Ascending aorta (tissue), 2 donors: ENCODE data around the gene RPS5. TPM values are rescaled to one million over a fixed set of nuclear protein-coding genes. Genes with fewer than 3 reads are reported as not detected.
A peak's percentile ranks its signal among the peaks of the same experiment; 100 is the strongest.
"Not testable (repeated sequence)": the region's sequence is repeated elsewhere in the genome, so short reads cannot be mapped to it uniquely, and the experiment has no call there.

Experiments
- DNase-seq, 2 donors: peaks; one replicate each; pipeline ENCODE4 v3.0.0-alpha.2; 2019; ENCODE audit warnings: low spot score in 2 of 2
- H3K27ac ChIP-seq, 2 donors: fragments of 200-600 bp; sonication (generic); one replicate each; pipeline ENCODE4 v1.5.1; 2016 to 2017; ENCODE audit warnings: mild to moderate bottlenecking in 1 of 2
- H3K27me3 ChIP-seq: fragments of 200-600 bp; sonication (generic); one replicate; pipeline ENCODE4 v1.5.1; 2017
- H3K36me3 ChIP-seq, 2 donors: fragments of 200-600 bp; sonication (generic); one replicate each; pipeline ENCODE4 v1.5.1; 2016
- H3K4me1 ChIP-seq, 2 donors: fragments of 200-600 bp; sonication (generic); one replicate each; pipeline ENCODE4 v1.5.1; 2016 to 2017; ENCODE audit warnings: mild to moderate bottlenecking in 1 of 2
- H3K4me3 ChIP-seq, 2 donors: fragments of 200-600 bp; sonication (generic); one replicate each; pipeline ENCODE4 v1.5.1; 2016 to 2017; ENCODE audit warnings: mild to moderate bottlenecking in 1 of 2
- H3K9me3 ChIP-seq, 2 donors: fragments of 200-600 bp; sonication (generic); one replicate each; pipeline ENCODE4 v1.5.1; 2016
- intact Hi-C: fragments of 100-400 bp; cut with DNase I; formaldehyde crosslinking; loops from one replicate; pipeline ENCODE4 v1.15.1; 2023
- total RNA-seq: library from RNA; depleted of rRNA; stranded (reverse); fragments of >200 nt; gene quantifications from one replicate; pipeline ENCODE4 v1.1.0, GENCODE V29; 2016
- TF ChIP-seq, protein P1 (sequence below), 3 experiments: fragments of 200-600 bp in 2 of 3; fragments of 450-650 bp in 1 of 3; sonication (generic) in 2 of 3; IDR thresholded peaks; one replicate each; pipeline ENCODE4 v1.5.1; 2016 to 2019; ENCODE audit warnings: antibody characterized with exemption in 3 of 3, mild to moderate bottlenecking in 1 of 3, moderate library complexity in 1 of 3

Gene RPS5
- total RNA-seq, 1 donor from 2014 or later: 1,483 TPM

DNA sequence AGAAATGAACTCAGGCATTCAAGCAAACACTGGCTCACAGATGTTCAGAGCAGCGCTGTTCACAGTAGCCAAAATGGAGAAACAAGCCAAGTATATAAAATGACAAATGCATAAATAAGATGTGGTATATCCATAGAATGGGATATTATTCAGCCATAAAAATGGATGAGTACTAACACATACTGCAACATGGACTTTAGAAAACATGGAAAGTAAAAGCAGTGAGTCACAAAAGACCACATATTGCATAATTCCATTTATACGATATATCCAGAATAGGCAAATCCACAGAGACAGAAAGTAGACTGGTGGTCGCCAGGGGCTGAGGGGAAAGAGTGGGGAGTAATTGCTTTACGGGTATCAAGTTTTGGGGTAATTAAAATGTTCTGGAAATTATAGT is 12.9 kb upstream of the RPS5 start:
- H3K27me3 ChIP-seq: no peaks in the 10 kb centered on the region
- intact Hi-C loops: no loop called here
- no peak for DNase-seq

DNA sequence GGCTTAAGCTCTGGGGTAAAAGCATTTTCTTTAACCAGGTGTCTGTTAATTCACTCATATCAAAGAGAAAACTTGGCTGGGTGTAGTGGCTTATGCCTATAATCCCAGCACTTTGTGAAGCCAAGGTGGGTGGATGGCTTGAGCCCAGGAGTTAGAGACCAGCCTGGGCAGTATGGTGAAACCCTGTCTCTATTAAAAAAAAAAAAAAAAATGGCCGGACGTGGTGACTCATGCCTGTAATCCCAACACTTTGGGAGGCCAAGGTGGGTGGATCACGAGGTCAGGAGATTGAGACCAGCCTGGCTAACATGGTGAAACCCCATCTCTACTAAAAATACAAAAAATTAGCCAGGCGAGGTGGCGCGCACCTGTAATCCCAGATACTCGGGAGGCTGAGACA is 10.3 kb upstream of the RPS5 start:
- DNase-seq, H3K4me3 ChIP-seq, H3K36me3 ChIP-seq, H3K27ac ChIP-seq, intact Hi-C loops, H3K27me3 ChIP-seq, H3K9me3 ChIP-seq: not testable (repeated sequence)
- peaks cover 3 to 12% of the 10 kb centered on the region in 2 donors for H3K4me1 ChIP-seq

More for the DNA sequence above, 12.9 kb upstream of the RPS5 start:
- Histone ChIP-seq H3K36me3 (no peaks in the 10 kb centered on the region), H3K4me1 (no peaks in the 10 kb centered on the region), H3K9me3 (no peaks in the 10 kb centered on the region), H3K27ac (no peak overlapping the region), H3K4me3 (no peak overlapping the region)
- TF ChIP-seq, protein P1, sequence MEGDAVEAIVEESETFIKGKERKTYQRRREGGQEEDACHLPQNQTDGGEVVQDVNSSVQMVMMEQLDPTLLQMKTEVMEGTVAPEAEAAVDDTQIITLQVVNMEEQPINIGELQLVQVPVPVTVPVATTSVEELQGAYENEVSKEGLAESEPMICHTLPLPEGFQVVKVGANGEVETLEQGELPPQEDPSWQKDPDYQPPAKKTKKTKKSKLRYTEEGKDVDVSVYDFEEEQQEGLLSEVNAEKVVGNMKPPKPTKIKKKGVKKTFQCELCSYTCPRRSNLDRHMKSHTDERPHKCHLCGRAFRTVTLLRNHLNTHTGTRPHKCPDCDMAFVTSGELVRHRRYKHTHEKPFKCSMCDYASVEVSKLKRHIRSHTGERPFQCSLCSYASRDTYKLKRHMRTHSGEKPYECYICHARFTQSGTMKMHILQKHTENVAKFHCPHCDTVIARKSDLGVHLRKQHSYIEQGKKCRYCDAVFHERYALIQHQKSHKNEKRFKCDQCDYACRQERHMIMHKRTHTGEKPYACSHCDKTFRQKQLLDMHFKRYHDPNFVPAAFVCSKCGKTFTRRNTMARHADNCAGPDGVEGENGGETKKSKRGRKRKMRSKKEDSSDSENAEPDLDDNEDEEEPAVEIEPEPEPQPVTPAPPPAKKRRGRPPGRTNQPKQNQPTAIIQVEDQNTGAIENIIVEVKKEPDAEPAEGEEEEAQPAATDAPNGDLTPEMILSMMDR (IDR thresholded peaks at IDR 0.05): no peak

DNA sequence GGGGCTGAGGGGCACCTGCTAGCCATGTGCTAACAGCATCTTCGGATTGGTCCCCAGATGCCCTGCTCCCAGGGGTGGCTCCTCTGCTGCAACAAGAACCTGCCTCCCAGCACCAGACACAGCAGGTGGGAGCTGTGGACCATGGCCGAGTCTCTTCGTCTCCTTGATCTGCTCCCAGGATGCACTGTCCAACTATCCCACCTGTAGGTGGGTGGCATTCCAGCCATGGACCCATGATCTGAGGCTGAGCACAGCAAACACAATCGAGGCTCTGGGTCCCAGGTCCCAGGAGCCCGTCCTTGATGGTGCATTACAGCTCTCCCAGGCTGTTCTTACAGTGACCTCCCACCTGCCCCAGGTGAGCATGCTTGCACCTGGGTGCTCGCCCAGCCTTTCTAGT is 7.8 kb upstream of the RPS5 start:
- Histone ChIP-seq H3K27me3 (no peaks in the 10 kb centered on the region), H3K4me3 (no peak overlapping the region), H3K36me3 (no peaks in the 10 kb centered on the region), H3K9me3 (no peaks in the 10 kb centered on the region), H3K4me1 (peaks cover 3 to 16% of the 10 kb centered on the region in 2 donors), H3K27ac (no peak overlapping the region)
- intact Hi-C loops: no loop called here
- TF ChIP-seq, protein P1 (IDR thresholded peaks at IDR 0.05): no peak
- no peak for DNase-seq

DNA sequence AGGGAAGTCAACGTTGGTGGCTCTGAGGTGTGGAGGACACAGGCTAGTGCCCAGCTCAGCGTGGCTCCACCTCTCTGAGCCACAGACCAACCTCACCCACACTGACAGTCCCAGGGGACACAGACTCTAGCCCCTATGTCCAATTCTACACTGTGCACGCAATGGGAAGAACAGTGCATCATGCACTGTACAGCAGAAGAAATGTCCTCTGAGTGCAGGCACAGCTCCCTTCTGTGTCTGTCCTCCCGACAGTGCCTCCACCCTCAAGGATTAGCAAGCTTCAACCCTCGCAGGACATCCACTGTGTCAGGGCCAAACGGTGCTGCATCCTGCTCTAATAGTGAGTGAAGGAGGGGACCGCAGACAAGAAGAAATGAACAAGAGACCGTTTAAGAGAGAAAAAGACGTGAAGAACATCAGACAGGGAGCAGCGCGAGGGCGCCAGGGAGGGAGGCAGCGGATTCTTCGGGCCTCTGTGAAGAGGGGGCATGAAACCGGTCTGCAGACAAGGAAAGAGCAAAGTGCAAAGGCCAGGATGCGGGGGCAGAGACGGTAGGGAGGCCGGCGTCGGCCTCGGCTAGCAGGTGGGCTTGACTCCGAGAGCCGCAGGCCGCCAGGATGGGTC is 6.9 kb upstream of the RPS5 start:
- no peaks in the 10 kb centered on the region for H3K9me3 ChIP-seq
- TF ChIP-seq, protein P1 (IDR thresholded peaks at IDR 0.05): no peak
- no peaks in the 10 kb centered on the region for H3K36me3 ChIP-seq
- H3K4me1 ChIP-seq: peaks cover 3 to 17% of the 10 kb centered on the region in 2 donors
- no peak for DNase-seq
- H3K4me3 ChIP-seq: peak overlapping the region; percentile 82 to 86
- intact Hi-C loops: loop anchor here (1.0 kb wide), 2 partner anchors 53 to 75 kb away; partner anchors contain the start of gene ERVK3-1
- H3K27me3 ChIP-seq: no peaks in the 10 kb centered on the region
- H3K27ac ChIP-seq: peak overlapping the region; percentile 84 to 91

DNA sequence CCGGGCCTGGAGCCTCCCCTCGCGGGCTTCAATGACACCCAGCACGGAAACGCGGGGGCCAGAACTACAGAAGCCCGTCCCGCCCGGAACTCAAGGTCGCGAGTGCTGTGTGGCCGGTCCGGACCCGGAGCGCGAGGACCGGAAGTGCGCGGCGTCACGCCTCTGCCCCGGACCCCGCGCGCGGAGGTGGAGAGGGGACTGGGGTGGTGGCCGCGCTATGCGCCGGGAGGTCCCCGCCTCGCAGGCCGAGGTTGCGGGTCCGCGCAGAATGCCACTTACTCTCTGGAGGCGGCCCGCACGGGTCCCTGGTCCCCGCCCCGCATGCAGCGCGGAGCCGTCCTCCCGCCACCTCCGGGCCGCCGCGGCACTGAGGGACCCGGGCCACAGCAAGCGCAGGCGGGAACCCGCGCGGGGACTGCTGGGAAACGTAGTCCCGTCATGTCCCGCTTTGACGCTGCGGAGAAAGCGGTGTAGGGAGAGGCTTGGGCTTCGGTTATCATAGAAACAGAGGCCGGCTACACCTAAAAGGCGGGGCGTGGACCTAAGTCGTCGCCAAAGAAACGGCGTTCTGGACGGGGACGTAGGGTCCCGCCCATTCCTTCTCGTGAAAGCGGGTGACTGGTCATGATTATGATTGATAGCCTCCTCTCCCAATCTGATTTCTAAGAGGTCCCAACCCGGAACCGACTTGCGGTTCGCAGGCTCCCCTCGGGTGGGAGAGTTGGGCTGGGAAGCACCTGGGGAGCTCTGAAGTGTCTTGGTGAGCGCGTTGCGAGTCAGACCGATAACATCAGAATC is 6.2 kb upstream of the RPS5 start, which contains the start of gene ZNF837:
TSS of gene ZNF837 (minus strand) at position 369 of the 798 bp plus-strand sequence. CDS start 11,698 bp downstream, outside the sequence.
- Histone ChIP-seq H3K27me3 (no peaks in the 10 kb centered on the region), H3K36me3 (no peaks in the 10 kb centered on the region), H3K4me3 (peak within 1 kb of the TSS; percentile 82 to 86), H3K9me3 (no peaks in the 10 kb centered on the region), H3K4me1 (peaks cover 8 to 24% of the 10 kb centered on the region in 2 donors), H3K27ac (peak within 1 kb of the TSS; percentile 84 to 91)
- intact Hi-C loops: loop anchor here (1.0 kb wide), 6 partner anchors 19 to 138 kb away; partner anchors contain the start of genes ERVK3-1, ZBTB45, ZNF132 and ZNF497
- DNase-seq: peak; percentile 99
- TF ChIP-seq, protein P1 (IDR thresholded peaks at IDR 0.05): no peak
